ENCODE measurements around the gene PTPRJ.
A peak's percentile ranks its signal among the peaks of the same experiment; 100 is the strongest.

PTPRJ gene

DNA sequence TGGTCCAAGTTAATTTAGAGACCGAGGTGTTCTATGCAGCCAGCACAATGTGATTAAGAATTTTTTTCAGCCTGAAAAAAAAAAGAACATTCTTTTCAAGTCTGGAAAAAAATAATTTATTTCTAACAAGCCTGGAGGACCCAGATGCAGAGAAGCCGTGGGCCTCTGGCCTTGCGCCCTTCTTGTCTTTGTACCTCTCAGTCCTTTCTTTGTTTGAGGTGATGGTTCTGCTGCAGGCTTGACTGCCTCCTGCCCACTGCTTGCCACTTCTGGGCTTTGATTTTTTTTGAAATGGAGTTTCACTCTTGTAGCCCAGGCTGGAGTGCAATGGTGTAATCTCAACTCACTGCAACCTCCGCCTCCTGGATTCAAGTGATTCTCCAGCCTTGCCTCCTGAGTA is 7.2 kb upstream of the PTPRJ start:
- TF ChIP-seq, protein P1, sequence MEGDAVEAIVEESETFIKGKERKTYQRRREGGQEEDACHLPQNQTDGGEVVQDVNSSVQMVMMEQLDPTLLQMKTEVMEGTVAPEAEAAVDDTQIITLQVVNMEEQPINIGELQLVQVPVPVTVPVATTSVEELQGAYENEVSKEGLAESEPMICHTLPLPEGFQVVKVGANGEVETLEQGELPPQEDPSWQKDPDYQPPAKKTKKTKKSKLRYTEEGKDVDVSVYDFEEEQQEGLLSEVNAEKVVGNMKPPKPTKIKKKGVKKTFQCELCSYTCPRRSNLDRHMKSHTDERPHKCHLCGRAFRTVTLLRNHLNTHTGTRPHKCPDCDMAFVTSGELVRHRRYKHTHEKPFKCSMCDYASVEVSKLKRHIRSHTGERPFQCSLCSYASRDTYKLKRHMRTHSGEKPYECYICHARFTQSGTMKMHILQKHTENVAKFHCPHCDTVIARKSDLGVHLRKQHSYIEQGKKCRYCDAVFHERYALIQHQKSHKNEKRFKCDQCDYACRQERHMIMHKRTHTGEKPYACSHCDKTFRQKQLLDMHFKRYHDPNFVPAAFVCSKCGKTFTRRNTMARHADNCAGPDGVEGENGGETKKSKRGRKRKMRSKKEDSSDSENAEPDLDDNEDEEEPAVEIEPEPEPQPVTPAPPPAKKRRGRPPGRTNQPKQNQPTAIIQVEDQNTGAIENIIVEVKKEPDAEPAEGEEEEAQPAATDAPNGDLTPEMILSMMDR (IDR thresholded peaks at IDR 0.05; ENCODE audit: low read depth, low read length): no peak
- H3K4me3 ChIP-seq (ENCODE audit: low read depth, low read length): no peak overlapping the region

DNA sequence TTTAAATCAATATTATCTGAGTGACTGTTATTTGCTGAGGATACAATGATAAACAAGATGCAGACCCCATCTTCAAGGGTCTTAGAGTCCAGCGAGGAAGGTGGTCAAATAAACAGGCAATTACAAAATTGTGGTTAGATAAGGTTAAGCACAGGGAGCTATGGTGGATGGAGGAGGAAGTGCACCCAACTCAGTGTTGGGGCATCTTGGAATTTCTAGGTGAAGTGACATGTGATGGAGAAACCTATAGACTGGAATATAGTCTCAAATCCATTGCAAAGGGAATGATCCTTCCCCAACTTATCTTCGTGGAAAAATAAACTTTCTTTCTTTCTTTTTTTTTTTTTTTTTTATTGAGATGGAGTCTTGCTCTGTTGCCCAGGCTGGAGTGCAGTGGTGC is 3.4 kb upstream of the PTPRJ start:
- no peak overlapping the region for H3K4me3 ChIP-seq (ENCODE audit: low read depth, low read length)
- TF ChIP-seq, protein P1 (IDR thresholded peaks at IDR 0.05; ENCODE audit: low read depth, low read length): no peak

DNA sequence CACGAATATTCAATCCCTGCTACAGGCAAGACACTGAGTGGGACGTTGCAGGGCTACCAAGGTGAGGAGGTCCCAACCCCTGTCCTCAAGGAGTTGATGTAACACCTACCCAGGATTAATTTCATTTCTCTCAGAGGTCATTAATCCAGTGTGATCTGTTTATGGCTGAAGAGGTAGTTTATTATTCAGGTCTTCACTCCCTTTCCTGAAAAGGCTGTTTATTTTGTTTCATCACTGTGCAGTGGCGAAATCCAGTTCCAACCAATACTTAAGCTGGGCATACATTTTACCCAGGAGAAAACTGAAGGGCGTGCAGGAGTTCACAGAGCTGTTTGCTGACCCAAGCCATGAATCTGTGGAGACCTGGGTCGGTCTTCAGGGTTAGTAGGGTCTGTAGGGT is 2.7 kb upstream of the PTPRJ start:
- H3K4me3 ChIP-seq (ENCODE audit: low read depth, low read length): no peak overlapping the region
- TF ChIP-seq, protein P1 (IDR thresholded peaks at IDR 0.05; ENCODE audit: low read depth, low read length): no peak

DNA sequence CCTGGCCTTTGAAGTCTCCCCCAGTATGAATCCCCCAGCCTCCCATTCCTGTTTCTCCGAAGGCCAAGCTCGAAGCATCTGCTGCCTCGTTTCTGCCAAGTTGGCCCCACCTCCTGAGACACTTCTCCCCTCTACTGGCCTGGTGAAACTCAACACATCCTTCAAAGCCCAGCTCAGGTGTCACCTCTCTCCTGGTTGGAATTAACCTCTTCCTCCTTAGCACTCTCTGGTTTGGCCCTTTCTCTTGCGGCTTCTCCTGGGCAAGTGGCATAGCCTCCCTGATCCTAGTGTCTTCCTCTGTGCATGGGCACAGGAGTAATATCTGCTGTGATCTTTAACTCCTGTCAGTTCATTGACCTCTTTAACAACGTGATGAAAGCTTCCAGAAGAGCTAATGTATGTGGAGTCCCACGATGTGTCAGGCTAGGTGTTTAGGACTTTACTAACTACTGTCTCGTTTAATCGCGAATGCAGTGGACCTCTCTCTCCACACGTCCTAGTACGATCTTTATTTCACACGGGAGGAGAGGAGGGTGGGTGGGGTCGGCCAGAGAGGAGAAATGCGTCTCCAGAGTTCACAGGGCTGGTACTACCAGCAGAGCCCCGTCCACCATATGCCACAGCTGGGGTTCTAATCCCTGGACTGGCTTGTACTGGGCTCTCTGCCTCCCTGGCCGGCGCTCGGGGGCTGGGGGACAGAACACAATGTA is 826 bp upstream of the PTPRJ start:
- H3K4me3 ChIP-seq (ENCODE audit: low read depth, low read length): peak overlapping the region; percentile 78
- TF ChIP-seq, protein P1 (IDR thresholded peaks at IDR 0.05; ENCODE audit: low read depth, low read length): no peak

DNA sequence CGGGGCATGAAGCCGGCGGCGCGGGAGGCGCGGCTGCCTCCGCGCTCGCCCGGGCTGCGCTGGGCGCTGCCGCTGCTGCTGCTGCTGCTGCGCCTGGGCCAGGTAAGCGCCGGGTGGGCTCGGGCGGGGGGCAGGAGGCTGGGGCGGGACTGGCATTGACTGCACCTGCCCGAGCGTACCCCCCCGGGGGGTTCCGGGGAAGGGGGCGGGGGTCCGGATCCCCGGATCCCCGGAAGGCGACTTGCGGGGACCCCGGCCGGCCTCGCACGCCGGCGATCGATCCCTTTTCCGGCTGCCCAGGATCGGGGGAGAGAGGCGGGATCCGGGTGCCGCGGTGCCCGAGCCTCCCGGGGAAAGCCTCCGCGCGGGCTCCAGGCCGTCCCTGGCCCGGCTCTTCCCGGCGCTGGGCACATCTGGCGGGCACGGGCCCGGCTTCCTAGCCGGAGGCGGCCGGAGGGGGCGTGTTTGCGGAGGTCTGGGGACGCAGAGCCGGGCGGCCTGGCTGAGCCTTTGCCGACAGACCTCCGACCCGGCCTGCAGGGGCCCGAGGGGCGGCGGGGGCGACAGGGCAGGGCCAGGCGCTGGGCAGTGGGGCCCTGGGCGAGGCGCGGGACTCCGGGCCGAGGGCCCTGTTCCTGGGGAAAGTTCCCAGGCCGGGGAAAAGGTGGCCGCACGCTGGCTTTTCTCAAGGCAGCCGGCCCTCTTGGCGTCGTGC is 705 bp downstream of the PTPRJ start:
- TF ChIP-seq, protein P1 (IDR thresholded peaks at IDR 0.05; ENCODE audit: low read depth, low read length): no peak
- H3K4me3 ChIP-seq (ENCODE audit: low read depth, low read length): peak overlapping the region; percentile 78

DNA sequence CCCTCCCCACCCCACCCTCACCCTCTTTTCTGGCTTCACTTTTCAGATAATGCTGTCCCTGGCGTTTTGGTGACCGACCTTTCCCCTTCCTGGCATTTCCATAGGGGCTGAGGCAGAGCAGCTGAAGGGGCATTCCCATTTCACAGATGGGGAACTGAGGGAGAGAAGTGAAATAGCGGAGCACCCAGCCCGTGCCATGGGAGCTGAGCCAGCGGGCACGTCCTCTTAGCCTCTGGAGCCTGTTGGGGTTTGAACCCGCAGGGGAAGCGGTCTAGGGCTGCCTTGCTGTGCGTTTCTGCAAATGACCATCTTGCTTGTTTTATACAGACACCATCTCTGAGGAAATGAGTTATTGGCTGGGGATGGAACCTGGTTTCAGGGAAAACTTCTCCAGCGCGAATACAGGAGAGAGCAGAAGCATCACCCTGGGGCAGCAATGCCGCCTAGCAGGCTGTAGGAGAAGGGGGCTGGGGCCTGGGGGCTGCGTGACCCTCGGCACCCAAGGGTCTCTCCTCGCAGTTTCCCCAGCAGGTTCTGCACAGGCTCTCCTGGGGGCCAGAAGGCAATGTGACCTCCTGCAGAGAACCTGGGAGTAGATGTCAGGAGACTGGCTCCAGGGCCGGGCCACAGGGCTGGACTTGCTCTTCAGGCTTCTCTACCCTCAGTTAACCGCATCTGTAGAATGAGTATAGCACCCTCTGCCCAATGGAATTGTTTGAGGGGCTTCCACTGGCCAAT is 1.5 kb downstream of the PTPRJ start:
- TF ChIP-seq, protein P1 (IDR thresholded peaks at IDR 0.05; ENCODE audit: low read depth, low read length): no peak
- peak overlapping the region; percentile 78 for H3K4me3 ChIP-seq (ENCODE audit: low read depth, low read length)

DNA sequence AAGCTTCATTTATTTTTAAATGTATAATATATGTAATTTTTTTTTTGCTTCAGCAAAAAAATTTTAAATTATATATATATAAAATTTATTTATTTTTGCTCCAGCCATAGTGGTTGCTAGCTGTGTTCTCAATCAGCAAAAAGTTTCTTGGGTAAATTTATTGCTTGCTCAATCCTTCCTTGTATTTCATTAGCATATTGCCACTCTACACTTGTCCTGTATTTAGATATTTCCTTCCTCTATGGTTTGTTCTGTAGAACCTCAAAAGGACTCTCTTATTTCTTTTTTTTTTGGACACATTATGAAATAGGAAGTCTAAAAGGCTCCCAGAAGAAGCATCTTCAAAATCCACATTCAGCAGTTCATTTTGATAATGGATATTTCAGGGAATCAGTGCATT is 2.3 kb downstream of the PTPRJ start:
- no peak overlapping the region for H3K4me3 ChIP-seq (ENCODE audit: low read depth, low read length)
- TF ChIP-seq, protein P1 (IDR thresholded peaks at IDR 0.05; ENCODE audit: low read depth, low read length): no peak
